NCI-H526 (cell line): ENCODE results near the gene ADRA2B.

Experiments
- DNase-seq, 2 experiments: peaks; one replicate each; lab custom pipeline; 2025; lab: John Stamatoyannopoulos, UW

The ADRA2B gene

DNA sequence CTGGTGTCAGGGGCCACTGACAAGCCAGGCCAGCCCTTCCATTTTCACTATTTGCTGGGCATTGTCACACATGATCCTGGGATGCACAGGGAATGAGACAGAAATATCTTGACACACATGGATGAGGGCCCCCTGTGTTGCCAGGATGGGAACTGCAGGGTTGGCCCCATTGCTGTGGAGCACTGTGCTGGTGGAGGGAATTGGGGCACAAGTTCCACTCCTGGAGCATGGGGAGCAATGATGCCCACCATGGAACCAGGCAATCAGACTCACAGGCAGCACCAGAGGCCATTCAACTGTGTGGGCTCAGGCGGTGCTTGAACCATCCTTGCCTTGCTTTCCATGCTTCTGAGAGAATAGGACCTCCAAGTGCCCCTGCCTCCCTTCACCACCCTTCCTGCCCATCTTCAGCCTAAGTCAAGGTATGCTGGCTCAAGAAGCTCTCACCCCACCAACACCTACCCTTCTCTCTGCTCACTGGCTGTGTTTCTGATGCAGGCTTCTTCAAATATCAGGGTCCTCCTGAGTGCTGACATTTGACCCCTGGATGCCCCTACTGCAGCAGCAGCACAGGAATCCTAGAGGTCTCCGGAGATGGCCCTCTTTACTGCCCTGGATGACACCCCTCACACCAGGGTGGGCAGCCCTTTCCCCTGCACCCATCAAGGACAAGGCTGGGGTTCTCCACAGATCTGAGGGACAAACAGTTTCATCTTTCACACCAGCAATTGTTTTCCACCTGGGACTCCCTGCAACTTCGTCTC lies 11.0 kb downstream of the ADRA2B start:
- DNase-seq = no peak

DNA sequence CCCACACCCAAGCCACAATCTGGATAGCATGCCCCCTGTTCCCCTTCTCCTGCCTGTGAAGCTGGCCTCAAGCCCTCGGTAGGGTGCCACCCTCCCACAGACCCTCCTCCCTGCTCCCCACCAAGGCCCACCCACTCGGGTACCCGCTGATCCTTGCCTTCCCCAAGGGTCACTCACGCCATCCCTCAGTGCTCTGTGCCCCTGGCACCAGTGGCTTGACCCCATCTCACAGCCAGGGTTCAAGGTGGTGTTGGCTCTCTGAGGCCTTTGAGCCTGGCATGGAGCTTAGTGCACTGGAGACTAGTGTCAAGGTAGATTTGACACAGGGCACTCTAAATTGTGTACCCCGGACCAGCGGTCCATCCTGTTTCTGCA lies 11.9 kb downstream of the ADRA2B start:
- no peak for DNase-seq

DNA sequence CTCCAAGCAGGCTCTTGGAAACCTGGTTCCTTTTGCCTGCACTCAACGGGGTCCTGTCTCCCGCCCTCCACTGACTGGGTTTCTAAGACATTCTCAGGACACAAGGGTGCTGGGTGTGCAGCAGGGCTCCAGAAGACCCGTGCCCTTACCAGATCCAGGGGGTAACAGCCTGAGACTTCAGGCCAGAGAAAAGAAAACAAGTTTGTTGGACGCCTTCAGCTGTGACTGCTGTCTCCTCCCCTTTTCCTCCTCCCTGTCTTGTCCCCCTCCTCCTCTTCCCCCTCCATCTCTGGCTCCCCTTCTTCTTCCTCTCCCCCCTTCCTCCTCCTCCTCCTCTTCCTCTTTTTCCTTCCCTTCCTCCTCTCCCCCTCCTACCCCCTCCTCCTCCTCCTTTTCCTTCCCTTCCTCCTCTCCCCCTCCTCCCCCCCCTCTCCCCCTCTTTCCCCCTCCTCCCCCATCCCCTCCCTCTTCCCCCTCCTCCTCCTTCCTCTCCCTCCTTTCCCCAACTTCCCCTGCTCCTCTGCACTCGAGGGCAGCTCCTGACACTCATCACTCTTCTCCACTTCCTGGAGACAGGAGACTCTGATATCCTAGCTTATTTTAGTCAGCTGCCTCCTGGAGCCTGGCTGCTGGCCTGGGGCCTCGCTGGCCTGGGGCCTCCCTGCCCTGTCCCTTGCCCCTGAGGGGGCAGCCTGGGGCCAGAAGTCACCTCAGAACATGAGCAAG lies 12.4 kb downstream of the ADRA2B start:
- DNase-seq = no peak

DNA sequence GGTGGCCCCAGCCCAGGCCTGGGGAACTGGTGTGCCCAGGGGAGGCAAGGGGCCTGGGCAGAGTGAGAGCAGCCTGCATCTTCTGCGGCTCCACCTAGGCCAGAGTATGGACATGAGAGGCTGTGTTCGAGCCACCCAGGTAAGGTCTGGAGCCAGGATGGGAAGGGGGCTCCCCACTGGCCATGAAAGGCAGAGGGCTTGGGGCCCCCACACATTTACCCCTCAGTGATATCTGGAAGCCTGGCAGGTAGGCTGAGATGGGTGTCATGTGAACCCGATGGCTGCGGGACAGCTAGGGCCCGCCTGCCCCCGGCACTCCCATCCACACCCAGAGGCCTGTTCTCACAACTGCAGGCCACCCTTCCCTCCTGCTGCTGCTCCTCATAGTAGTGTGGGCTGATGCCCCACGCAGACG lies 13.2 kb downstream of the ADRA2B start:
- no peak for DNase-seq

GRCh38 chr2:96102596-96103186 lies 13.7 kb downstream of the ADRA2B start:
- DNase-seq = no peak

DNA sequence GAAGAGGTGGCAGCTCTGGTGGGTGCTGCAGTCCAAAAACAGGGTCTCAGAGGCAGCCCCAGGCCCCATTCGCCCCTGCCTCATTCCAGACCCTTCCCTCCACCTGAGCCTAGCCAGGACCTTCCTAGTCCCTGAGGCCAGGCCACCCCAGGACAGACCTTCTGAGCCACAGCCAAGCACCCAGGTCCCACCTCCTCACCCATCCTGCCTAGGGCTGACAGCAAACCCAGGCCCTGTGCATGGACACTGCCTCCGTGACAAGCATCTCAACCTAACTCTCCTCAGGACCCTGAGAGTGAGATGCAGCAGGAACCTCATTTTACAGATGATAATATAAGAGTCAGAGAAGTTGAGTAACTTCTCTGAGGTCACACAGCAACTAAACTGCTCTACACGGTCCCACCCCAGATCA lies 15.5 kb downstream of the ADRA2B start:
- no peak for DNase-seq

DNA sequence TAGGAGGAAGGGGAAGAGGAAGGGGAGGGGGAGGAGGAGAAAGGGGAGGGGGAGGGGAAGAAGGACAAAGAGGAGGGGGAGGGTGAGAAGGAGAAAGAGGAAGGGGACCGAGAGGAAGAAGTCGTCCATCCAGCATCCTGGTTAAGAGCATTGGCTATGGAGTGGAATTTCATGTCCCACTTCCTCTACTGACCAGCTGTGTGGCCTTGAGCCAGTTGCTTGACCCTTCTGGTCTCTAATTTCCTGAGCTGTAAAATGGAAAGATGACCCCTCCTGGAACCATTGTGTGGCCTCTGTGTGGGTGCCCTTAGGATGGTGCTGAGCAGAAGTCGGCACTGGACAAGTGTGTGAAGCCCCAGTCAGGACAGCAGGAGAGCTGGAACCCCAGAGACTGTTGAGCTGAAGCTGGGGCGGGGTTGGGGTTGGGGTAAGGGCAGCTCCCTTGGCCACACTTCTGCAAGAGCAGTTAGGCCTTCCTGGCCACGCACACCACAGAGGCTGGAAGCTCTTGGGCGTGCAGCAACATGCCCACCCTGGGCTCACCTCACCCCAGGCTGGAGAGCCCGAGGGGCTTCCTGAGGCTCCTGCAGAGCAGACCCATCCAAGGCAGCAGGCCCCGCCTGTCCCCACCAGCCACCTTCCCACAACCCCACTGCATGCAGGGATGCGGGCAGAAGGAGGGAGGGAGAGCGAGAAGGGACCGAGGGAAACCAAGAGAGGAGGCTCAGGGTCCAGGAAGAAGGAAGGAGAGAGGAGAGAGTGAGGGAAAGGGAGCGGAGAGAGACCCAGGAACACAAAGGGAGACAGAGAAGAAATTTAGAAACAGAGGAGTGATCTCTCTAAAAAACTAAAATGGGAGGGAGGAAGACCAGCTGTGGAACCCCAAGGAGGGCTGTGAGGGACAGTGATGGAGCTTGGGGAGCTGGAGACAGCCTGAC lies 16.2 kb downstream of the ADRA2B start:
- DNase-seq = peak in 1 of 2 experiments; percentile 14

DNA sequence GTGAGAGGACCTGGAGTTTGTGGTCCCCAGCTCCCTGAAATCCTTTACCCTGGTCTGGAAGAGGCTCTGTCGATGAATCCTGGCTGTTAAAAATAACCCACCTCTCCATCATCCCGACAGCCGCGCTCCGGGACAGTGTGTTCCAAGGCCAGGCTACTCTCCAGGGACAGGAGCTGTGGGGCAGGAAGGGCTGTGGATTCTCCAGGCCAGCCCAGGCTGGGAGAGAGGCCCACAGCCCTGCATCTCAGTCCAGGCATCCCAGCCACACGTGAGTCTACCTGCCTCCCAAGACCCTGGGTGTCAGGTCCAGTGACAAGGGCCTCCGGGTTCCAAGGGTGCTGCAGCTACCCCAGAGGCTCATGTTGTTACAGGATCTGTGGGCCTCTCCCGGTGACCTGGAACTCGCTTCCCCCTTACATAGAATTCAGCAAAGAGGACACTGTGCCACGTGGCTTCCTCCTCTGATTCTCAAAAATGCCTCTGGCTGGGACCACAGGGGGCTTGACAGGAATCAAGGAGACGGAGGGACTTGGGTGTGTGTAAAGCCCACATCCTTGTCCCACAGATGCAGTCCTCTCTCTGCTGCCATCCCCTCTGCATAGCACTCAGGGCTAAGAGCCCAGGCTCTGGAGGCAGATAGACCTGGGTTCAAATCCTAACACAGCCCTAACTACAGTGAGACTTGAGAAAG lies 17.3 kb downstream of the ADRA2B start:
- DNase-seq = no peak

GRCh38 chr2:96097951-96098823 lies 18.2 kb downstream of the ADRA2B start:
- no peak for DNase-seq

DNA sequence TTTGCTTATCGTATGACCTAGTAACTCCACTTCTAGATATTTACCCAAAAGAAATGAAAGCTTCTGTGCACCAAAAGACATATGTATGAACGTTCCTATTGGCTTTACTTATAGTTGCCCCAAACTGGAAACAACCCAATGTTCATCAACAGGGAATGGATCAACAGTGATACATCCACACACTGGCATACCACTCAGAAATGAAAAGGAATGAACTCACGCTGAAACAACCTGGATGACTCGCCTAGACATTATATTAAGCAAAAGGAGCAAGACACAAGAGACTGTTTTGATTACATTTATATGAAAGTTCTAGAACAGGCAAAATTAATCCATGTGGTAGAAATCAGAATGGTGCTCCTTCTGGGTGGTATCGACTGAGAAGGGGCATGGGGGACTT lies 18.9 kb downstream of the ADRA2B start:
- no peak for DNase-seq

DNA sequence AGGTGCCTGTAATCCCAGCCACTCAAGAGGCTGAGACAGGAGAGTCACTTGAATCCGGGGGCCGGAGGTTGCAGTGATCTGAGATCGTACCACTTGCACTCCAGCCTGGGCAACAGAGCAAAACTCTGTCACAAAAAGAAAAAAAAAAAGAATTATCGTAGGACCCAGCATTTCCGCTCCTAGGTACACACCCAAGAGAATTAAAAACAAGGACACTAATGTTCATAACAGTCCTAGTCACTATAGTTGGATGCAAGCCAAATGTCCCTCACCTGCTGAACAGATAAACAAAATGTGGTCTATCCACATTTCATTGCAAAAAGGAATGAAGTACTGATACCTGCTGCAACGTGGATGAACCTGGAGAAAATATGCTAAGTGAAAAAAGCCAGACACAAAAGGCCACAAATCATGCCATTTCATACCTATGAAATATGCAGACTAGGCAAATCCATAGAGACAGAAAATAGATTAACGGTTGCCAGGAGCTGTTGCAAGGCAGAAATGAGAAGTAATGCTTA lies 21.2 kb downstream of the ADRA2B start:
- peak in 1 of 2 experiments; percentile 15 for DNase-seq

DNA sequence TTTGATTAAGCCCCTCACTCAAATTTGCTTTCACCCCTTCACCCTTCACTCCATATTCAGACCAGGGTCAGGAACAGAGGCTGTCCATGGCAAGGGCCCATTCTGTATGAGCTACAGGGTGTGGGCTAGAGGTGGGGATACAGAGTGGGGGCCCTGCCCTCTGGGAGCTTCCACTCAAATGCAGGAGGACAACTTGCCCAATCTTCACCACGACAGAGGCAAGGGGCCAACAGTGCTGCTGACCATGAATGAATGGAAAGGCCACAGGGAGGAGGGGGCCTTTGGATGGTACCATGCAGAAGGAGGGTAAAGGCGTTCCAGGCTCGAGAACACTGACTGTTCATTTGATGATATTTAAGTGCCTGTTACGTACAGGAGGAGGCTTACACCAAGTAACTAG lies 22.8 kb downstream of the ADRA2B start:
- no peak for DNase-seq

DNA sequence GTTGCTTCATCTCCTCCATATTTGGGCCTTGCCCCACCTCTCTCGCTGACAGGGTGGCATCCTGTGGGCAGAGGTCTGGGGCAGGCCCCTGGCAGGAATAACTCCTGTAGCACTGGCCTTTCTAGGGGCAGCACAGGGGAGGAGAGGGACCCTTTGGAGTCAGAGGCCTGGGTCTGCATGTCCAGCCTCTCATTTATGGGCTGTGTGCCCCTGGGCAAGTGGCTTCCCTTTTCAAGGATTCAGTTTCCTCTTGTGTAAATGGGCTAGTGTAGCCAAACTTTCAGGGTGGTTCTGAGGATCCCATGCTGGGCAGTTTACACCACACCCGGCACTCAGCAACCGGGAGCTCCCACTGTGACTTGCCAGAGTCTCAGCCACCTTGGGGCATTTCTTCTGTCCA lies 23.4 kb downstream of the ADRA2B start:
- no peak for DNase-seq

GRCh38 chr2:96092573-96092877 lies 23.8 kb downstream of the ADRA2B start:
- DNase-seq = no peak

DNA sequence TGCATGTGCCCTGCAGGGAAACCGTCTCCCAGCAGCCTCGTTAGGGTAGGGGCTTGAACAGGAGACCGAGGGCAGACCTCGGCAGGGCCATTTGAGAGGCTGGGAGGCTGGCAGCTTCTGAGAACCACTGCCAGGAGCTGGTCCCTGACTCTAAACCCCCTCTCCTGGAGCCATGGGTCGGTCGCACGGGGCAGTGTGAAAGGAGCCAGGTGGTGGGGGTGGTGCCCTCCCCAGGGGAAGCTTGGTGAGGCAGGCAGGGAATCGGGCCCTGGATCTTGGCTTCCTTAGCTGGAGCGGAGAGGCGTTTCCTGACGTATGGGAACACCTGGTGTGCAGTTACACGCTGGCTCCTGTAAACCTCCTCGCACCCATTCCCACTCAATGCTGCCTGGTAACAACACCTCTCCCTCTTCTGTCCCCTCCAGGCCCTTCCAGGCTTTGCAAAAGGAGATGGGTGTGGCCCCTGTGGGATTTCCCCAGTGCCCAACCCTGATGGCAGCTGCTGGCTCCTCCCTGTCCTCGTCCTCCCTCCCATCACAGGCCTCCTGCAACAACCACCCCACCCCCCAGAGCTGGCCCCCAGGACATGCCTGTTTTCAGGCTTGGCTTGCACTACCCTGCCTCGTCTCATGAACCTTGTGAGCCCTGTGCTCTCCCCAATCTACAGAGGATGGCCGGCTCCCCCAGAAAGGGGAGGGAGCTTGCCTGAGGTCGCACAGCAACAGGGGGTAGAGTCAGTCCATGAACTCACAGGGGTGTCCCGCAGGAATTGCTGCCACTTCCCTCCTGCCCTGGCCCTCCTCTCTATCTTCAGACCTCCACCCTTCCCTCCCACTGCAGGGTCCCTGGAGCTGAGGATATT lies 24.4 kb downstream of the ADRA2B start:
- DNase-seq = peak; percentile 28 to 78

GRCh38 chr2:96091141-96091710 lies 25.1 kb downstream of the ADRA2B start:
- no peak for DNase-seq

- no peak for DNase-seq
Observed at GRCh38 chr2:96090196-96090926, 26.0 kb downstream of the ADRA2B start.
